ENCODE results near the gene NUDCD2.
"Not testable (repeated sequence)": the region's sequence is repeated elsewhere in the genome, so short reads cannot be mapped to it uniquely, and the experiment has no call there.

NUDCD2 gene

GRCh38 chr5:163433271-163433670, 26.6 kb downstream of the NUDCD2 start:
- Histone ChIP-seq H4K91ac (ENCODE audit: low read length) (no peak overlapping the region), H3K27me3 (ENCODE audit: control insufficient read depth in 1 of 2, insufficient read depth in 1 of 2, low read length in 2 of 2) (no peaks in the 10 kb centered on the region), H3K18ac (ENCODE audit: low read depth in 1 of 2, low read length in 2 of 2) (no peak overlapping the region), H3K27ac (ENCODE audit: low read length, poor library complexity, severe bottlenecking) (no peak overlapping the region), H2BK5ac (ENCODE audit: low read depth, low read length, poor library complexity, severe bottlenecking) (no peak overlapping the region), H3K4ac (ENCODE audit: low read depth in 1 of 2, low read length in 2 of 2) (no peak overlapping the region), H2BK12ac (ENCODE audit: low read length in 2 of 2) (no peak overlapping the region), H3K4me3 (ENCODE audit: insufficient read depth in 1 of 2, low read depth in 1 of 2, low read length in 2 of 2) (no peak overlapping the region), H2AK5ac (ENCODE audit: low read length, severe bottlenecking) (no peak overlapping the region), H3K14ac (ENCODE audit: low read length in 2 of 2) (no peak overlapping the region), H2BK120ac (ENCODE audit: low read depth, low read length) (no peak overlapping the region), H2BK15ac (ENCODE audit: low read depth, poor library complexity, severe bottlenecking) (no peak overlapping the region), H3K4me2 (ENCODE audit: low read length, poor library complexity, severe bottlenecking) (no peak overlapping the region), H3K23ac (ENCODE audit: low read length in 2 of 2) (no peak overlapping the region), H4K8ac (ENCODE audit: low read length) (no peak overlapping the region), H3K79me1 (replicated peaks; ENCODE audit: low read length, poor library complexity, severe bottlenecking) (no peaks in the 10 kb centered on the region), H3K9ac (ENCODE audit: low read length) (no peak overlapping the region), H2AFZ (ENCODE audit: low read depth, low read length) (no peak overlapping the region), H3K4me1 (ENCODE audit: control insufficient read depth, insufficient read depth, low read depth, low read length) (no peaks in the 10 kb centered on the region), H3K9me3 (ENCODE audit: control insufficient read depth, low read length) (no peaks in the 10 kb centered on the region), H3K36me3 (ENCODE audit: control insufficient read depth in 1 of 2, insufficient read depth in 2 of 2, low read depth in 1 of 2, low read length in 2 of 2) (no peaks in the 10 kb centered on the region)
- no peak for DNase-seq
- 85% methylated on average over 5 of the region's 5 CpGs for WGBS

DNA sequence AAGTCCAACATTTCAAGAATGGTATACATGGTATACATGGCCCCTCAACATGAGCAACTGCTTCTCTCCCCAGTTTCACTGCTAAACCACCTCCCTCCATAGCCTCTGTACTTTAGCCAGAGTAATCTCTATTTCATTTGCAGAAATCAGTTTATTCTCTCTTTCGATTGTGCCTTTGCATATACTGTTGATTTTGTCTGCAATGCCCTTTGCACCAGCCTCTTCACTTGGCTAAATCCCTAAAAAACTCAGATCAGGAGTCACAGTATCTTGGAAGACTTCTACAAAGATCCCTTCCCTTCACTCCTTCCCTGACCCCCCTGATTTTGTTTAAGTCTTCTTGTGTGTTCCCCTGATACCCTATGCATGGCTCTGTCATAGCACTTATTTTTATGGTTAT, 27.4 kb downstream of the NUDCD2 start:
- Histone ChIP-seq H3K18ac (ENCODE audit: low read depth in 1 of 2, low read length in 2 of 2) (no peak overlapping the region), H3K4ac (ENCODE audit: low read depth in 1 of 2, low read length in 2 of 2) (no peak overlapping the region), H3K4me3 (ENCODE audit: insufficient read depth in 1 of 2, low read depth in 1 of 2, low read length in 2 of 2) (no peak overlapping the region), H2BK5ac (ENCODE audit: low read depth, low read length, poor library complexity, severe bottlenecking) (no peak overlapping the region), H3K23ac (ENCODE audit: low read length in 2 of 2) (no peak overlapping the region), H4K8ac (ENCODE audit: low read length) (no peak overlapping the region), H2AK5ac (ENCODE audit: low read length, severe bottlenecking) (no peak overlapping the region), H3K14ac (ENCODE audit: low read length in 2 of 2) (no peak overlapping the region), H3K36me3 (ENCODE audit: control insufficient read depth in 1 of 2, insufficient read depth in 2 of 2, low read depth in 1 of 2, low read length in 2 of 2) (no peaks in the 10 kb centered on the region), H3K9ac (ENCODE audit: low read length) (no peak overlapping the region), H3K27me3 (ENCODE audit: control insufficient read depth in 1 of 2, insufficient read depth in 1 of 2, low read length in 2 of 2) (no peaks in the 10 kb centered on the region), H2BK120ac (ENCODE audit: low read depth, low read length) (no peak overlapping the region), H3K27ac (ENCODE audit: low read length, poor library complexity, severe bottlenecking) (no peak overlapping the region), H3K9me3 (ENCODE audit: control insufficient read depth, low read length) (no peaks in the 10 kb centered on the region), H3K79me1 (replicated peaks; ENCODE audit: low read length, poor library complexity, severe bottlenecking) (no peaks in the 10 kb centered on the region), H4K91ac (ENCODE audit: low read length) (no peak overlapping the region), H3K4me2 (ENCODE audit: low read length, poor library complexity, severe bottlenecking) (no peak overlapping the region), H2BK12ac (ENCODE audit: low read length in 2 of 2) (no peak overlapping the region), H2BK15ac (ENCODE audit: low read depth, poor library complexity, severe bottlenecking) (no peak overlapping the region), H3K4me1 (ENCODE audit: control insufficient read depth, insufficient read depth, low read depth, low read length) (no peaks in the 10 kb centered on the region), H2AFZ (ENCODE audit: low read depth, low read length) (no peak overlapping the region)
- WGBS = 86% methylated on average over 1 of the region's 1 CpG
- DNase-seq = no peak

GRCh38 chr5:163426128-163426527, 33.8 kb downstream of the NUDCD2 start:
- not testable (repeated sequence) for H3K4ac ChIP-seq (ENCODE audit: low read depth in 1 of 2, low read length in 2 of 2); H3K18ac ChIP-seq (ENCODE audit: low read depth in 1 of 2, low read length in 2 of 2); H2BK15ac ChIP-seq (ENCODE audit: low read depth, poor library complexity, severe bottlenecking); H2AK5ac ChIP-seq (ENCODE audit: low read length, severe bottlenecking); H3K27me3 ChIP-seq (ENCODE audit: control insufficient read depth in 1 of 2, insufficient read depth in 1 of 2, low read length in 2 of 2); H3K4me3 ChIP-seq (ENCODE audit: insufficient read depth in 1 of 2, low read depth in 1 of 2, low read length in 2 of 2); H2BK5ac ChIP-seq (ENCODE audit: low read depth, low read length, poor library complexity, severe bottlenecking); H3K4me2 ChIP-seq (ENCODE audit: low read length, poor library complexity, severe bottlenecking); H3K79me1 ChIP-seq (replicated peaks; ENCODE audit: low read length, poor library complexity, severe bottlenecking); H3K27ac ChIP-seq (ENCODE audit: low read length, poor library complexity, severe bottlenecking); H2BK120ac ChIP-seq (ENCODE audit: low read depth, low read length); H3K23ac ChIP-seq (ENCODE audit: low read length in 2 of 2); H3K14ac ChIP-seq (ENCODE audit: low read length in 2 of 2); H4K8ac ChIP-seq (ENCODE audit: low read length); DNase-seq; H2AFZ ChIP-seq (ENCODE audit: low read depth, low read length); H2BK12ac ChIP-seq (ENCODE audit: low read length in 2 of 2); H3K9me3 ChIP-seq (ENCODE audit: control insufficient read depth, low read length); H3K4me1 ChIP-seq (ENCODE audit: control insufficient read depth, insufficient read depth, low read depth, low read length); H4K91ac ChIP-seq (ENCODE audit: low read length); H3K36me3 ChIP-seq (ENCODE audit: control insufficient read depth in 1 of 2, insufficient read depth in 2 of 2, low read depth in 1 of 2, low read length in 2 of 2); H3K9ac ChIP-seq (ENCODE audit: low read length)
- 59% methylated on average over 4 of the region's 4 CpGs for WGBS

- H3K36me3 ChIP-seq (ENCODE audit: control insufficient read depth in 1 of 2, insufficient read depth in 2 of 2, low read depth in 1 of 2, low read length in 2 of 2) = no peaks in the 10 kb centered on the region
- no peak overlapping the region for H2BK5ac ChIP-seq (ENCODE audit: low read depth, low read length, poor library complexity, severe bottlenecking)
- no peak overlapping the region for H2BK15ac ChIP-seq (ENCODE audit: low read depth, poor library complexity, severe bottlenecking)
- H3K14ac ChIP-seq (ENCODE audit: low read length in 2 of 2) = no peak overlapping the region
- no peak overlapping the region for H4K91ac ChIP-seq (ENCODE audit: low read length)
- H3K27ac ChIP-seq (ENCODE audit: low read length, poor library complexity, severe bottlenecking) = no peak overlapping the region
- H2AFZ ChIP-seq (ENCODE audit: low read depth, low read length) = no peak overlapping the region
- no peak overlapping the region for H3K9ac ChIP-seq (ENCODE audit: low read length)
- no peaks in the 10 kb centered on the region for H3K4me1 ChIP-seq (ENCODE audit: control insufficient read depth, insufficient read depth, low read depth, low read length)
- H3K4ac ChIP-seq (ENCODE audit: low read depth in 1 of 2, low read length in 2 of 2) = no peak overlapping the region
- WGBS = 97% methylated on average over 1 of the region's 1 CpG
- no peak overlapping the region for H3K18ac ChIP-seq (ENCODE audit: low read depth in 1 of 2, low read length in 2 of 2)
- no peaks in the 10 kb centered on the region for H3K79me1 ChIP-seq (replicated peaks; ENCODE audit: low read length, poor library complexity, severe bottlenecking)
- H3K4me2 ChIP-seq (ENCODE audit: low read length, poor library complexity, severe bottlenecking) = no peak overlapping the region
- no peak overlapping the region for H4K8ac ChIP-seq (ENCODE audit: low read length)
- DNase-seq = no peak
- H3K23ac ChIP-seq (ENCODE audit: low read length in 2 of 2) = no peak overlapping the region
- no peak overlapping the region for H2BK12ac ChIP-seq (ENCODE audit: low read length in 2 of 2)
- no peak overlapping the region for H2BK120ac ChIP-seq (ENCODE audit: low read depth, low read length)
- H3K9me3 ChIP-seq (ENCODE audit: control insufficient read depth, low read length) = no peaks in the 10 kb centered on the region
- H3K27me3 ChIP-seq (ENCODE audit: control insufficient read depth in 1 of 2, insufficient read depth in 1 of 2, low read length in 2 of 2) = no peaks in the 10 kb centered on the region
- no peak overlapping the region for H2AK5ac ChIP-seq (ENCODE audit: low read length, severe bottlenecking)
- no peak overlapping the region for H3K4me3 ChIP-seq (ENCODE audit: insufficient read depth in 1 of 2, low read depth in 1 of 2, low read length in 2 of 2)
Observed at GRCh38 chr5:163424836-163425235, 35.1 kb downstream of the NUDCD2 start.
